OCI-LY7 (cell line): ENCODE data around the gene OSBPL7.

Experiments used
- CTCF ChIP-seq: fragments of 200-600 bp; sonication (generic); conservative IDR thresholded peaks from 2 replicates; pipeline ENCODE4 v1.5.1; 2014; ENCODE audit warnings: mild to moderate bottlenecking, antibody characterized with exemption, low read length, moderate library complexity, mixed read lengths
- EZH2phosphoT487 ChIP-seq: fragments of 200-600 bp; sonication (generic); IDR thresholded peaks from 2 replicates; pipeline ENCODE4 v1.6.1; 2018; ENCODE audit warnings: low read depth, borderline replicate concordance, mild to moderate bottlenecking, mixed run types, antibody characterized with exemption, low read length, moderate library complexity, mixed read lengths

GRCh38 chr17:47762728-47763127 lies 58.9 kb downstream of the OSBPL7 start:
- TF ChIP-seq CTCF, result no peak
- TF ChIP-seq EZH2phosphoT487, result no peak
